T-helper 1 cell treated with Interleukin-12 subunit alpha and Interleukin-12 subunit beta and Interleukin-4 antibody, amounts not matched to agents 30 ng/mL and 1 ng/mL, for 36 hours (primary cell): ENCODE results near the gene MPZ. TPM values are rescaled to one million over a fixed set of nuclear protein-coding genes. Genes with fewer than 3 reads are reported as not detected.
"Not testable (repeated sequence)": the region's sequence is repeated elsewhere in the genome, so short reads cannot be mapped to it uniquely, and the experiment has no call there.

ENCODE experiments used
- intact Hi-C: fragments of 100-400 bp; cut with micrococcal nuclease; formaldehyde crosslinking; loops from one replicate; pipeline ENCODE4 v1.15.1; 2024
- total RNA-seq: library from RNA; stranded (reverse); gene quantifications from 2 replicates; pipeline ENCODE4 v1.2.3, GENCODE V29; 2022

Gene MPZ
- total RNA-seq, 1 donor from 2014 or later = 6.1 TPM

DNA sequence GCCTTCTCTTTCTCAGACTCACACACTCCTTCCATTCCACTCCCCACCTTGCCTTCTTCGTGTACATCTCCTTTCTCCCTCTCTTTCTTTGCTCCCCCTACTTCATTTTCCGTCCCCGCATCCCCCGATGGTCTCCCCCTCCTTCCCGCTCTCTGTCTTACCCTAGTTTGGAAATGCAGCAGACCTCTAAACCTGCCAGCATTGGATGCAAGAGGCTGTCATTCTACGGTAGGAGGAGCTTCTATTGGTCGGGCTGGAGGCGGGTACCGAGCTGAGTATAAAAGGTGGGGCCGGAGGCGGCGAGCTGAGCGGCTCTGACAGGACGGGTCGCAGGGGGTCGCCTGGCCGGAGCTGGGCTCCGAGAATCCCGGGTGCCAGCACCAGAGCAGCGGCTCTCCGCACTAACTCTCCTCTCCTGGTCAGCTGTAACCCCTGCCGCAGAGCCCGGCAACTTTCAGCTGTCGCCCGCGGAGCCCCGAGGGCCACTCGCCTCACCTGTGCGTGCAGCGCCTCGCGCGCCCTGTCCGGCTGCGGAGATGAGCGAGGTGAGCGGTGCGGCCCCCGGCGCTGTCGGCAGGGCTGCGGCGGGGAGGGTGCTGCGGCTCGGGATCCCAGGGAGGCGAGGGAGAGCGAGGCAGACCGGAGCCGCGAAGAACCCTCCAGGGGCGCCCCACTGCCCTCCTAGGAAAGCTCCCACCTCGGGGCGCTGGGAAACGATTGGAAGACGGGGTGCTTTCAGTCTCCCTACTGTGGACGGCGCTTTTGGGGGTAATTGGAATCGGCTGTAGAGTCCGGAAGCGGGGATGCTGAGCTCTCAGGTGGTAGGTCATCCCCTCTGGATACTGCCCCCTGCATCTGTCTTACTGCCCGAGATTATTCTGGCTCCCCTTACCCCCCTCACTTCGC lies 51.1 kb downstream of the MPZ start, which contains the start of gene PCP4L1:
TSS of gene PCP4L1 (plus strand) at position 307 of the 906 bp plus-strand sequence. CDS start at position 537, 230 bp downstream.
- intact Hi-C loops = loop anchor here (1.0 kb wide), 1 partner anchor 31 kb away; no protein-coding TSS in a partner anchor

DNA sequence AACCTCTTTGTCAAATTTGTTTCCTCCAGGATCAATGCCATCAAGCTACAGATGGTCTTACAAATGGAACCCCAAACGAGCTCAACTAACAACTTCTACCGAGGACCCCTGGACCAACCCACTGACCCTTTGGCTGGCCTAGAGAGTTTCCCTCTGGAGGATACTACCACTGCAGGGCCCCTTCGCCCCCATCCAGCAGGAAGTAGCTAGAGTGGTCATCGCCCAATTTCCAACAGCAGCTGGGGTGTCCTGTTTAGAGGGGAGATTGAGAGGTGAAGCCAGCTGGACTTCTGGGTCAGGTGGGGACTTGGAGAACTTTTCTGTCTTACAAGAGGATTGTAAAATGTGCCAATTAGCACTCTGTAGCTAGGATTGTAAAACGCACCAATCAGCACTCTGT lies 52.7 kb downstream of the MPZ start:
- intact Hi-C loops = not testable (repeated sequence)

DNA sequence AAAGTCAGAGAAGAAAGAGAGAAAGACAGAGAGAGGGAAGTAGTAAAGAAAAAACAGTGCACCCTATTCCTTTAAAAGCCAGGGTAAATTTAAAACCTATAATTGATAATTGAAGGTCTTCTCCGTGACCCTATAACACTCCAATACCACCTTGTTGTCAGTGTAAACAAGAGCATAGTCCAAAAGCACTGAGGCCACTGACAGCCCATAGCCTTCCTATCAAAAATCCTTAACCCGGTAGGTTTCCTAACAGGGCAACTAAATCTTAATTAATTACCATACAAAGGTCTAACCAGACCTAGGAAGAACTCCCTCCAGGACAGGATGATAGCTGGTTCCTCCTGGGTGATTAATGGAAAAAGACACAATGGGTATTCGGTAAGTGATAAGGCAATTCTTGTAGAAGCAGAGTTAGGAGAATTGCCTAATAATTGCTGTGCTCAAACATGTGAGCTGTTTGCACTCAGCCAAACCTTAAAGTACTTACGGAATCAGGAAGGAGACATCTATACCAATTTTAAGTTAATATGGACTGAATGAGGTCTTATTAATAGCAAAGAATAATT lies 53.7 kb downstream of the MPZ start:
- intact Hi-C loops = not testable (repeated sequence)

DNA sequence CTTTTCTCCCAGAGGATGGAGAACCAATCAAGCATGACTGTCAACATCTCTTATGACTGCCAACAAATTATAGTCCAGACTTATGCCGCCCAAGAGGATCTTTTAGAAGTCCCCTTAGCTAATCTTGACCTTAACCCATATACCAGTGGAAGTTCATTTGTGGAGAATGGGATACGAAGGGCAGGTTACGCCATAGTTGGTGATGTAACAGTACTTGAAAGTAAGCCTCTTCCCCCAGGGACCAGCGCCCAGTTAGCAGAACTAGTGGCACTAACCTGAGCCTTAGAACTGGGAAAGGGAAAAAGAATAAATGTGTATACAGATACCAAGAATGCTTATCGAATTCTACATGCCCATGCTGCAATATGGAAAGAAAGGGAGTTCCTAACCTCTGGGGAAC lies 54.5 kb downstream of the MPZ start:
- intact Hi-C loops = not testable (repeated sequence)

Other genes starting within 250 kb of the MPZ start
- 301 and 314 TPM in 2 replicates for gene ARHGAP30, start 240.1 kb downstream of the MPZ start, total RNA-seq
- not detected in 2 replicates for gene NECTIN4, start 220.4 kb downstream of the MPZ start, total RNA-seq
- not detected in 2 replicates for gene KLHDC9, start 211.6 kb downstream of the MPZ start, total RNA-seq
- gene PFDN2, start 191.9 kb downstream of the MPZ start, total RNA-seq = 71.4 and 71.5 TPM in 2 replicates
- gene NIT1, start 191.9 kb downstream of the MPZ start, total RNA-seq = 39.1 and 40.6 TPM in 2 replicates
- 41.5 and 47.6 TPM in 2 replicates for gene DEDD, start 177.3 kb downstream of the MPZ start, total RNA-seq
- gene UFC1, start 156.0 kb downstream of the MPZ start, total RNA-seq = 109 TPM in 2 replicates
- gene USP21, start 150.5 kb downstream of the MPZ start, total RNA-seq = 30.6 and 33.6 TPM in 2 replicates
- gene PPOX, start 143.5 kb downstream of the MPZ start, total RNA-seq = 29.5 and 30.7 TPM in 2 replicates
- gene B4GALT3, start 132.5 kb downstream of the MPZ start, total RNA-seq = 56.3 and 58.4 TPM in 2 replicates
- 2.2 and 2.4 TPM in 2 replicates for gene ADAMTS4, start 110.9 kb downstream of the MPZ start, total RNA-seq
- gene NDUFS2, start 107.6 kb downstream of the MPZ start, total RNA-seq = 82.8 and 88.5 TPM in 2 replicates
- gene FCER1G, start 94.7 kb downstream of the MPZ start, total RNA-seq = 1.7 and 2.9 TPM in 2 replicates
- not detected in 2 replicates for gene APOA2, start 86.3 kb downstream of the MPZ start, total RNA-seq
- 26.4 and 27.1 TPM in 2 replicates for gene TOMM40L, start 83.9 kb downstream of the MPZ start, total RNA-seq
- not detected in 2 replicates for gene NR1I3, start 71.8 kb downstream of the MPZ start, total RNA-seq
- 0.15 and 0.29 TPM in 2 replicates for gene PCP4L1, start 51.2 kb downstream of the MPZ start, total RNA-seq
- 171 TPM in 2 replicates for gene SDHC, start 4.4 kb upstream of the MPZ start, total RNA-seq
- gene CFAP126, start 57.9 kb upstream of the MPZ start, total RNA-seq = not detected in 2 replicates
- gene FCGR2A, start 195.5 kb upstream of the MPZ start, total RNA-seq = not detected in 2 replicates
- 1.1 and 1.6 TPM in 2 replicates for gene HSPA6, start 214.6 kb upstream of the MPZ start, total RNA-seq
- not detected in 2 replicates for gene FCGR3A, start 239.8 kb upstream of the MPZ start, total RNA-seq